Activated naive CD4-positive, alpha-beta T cell (primary cell): ENCODE results near the gene NHP2.
A peak's percentile ranks its signal among the peaks of the same experiment; 100 is the strongest.

Source experiments
- DNase-seq, 4 experiments: peaks; one replicate each; lab custom pipeline; 2025; lab: John Stamatoyannopoulos, UW

NHP2 gene

GRCh38 chr5:178114325-178115135 is 39.2 kb downstream of the NHP2 start:
- DNase-seq = peak in 2 of 4 experiments; percentile 27 to 31

DNA sequence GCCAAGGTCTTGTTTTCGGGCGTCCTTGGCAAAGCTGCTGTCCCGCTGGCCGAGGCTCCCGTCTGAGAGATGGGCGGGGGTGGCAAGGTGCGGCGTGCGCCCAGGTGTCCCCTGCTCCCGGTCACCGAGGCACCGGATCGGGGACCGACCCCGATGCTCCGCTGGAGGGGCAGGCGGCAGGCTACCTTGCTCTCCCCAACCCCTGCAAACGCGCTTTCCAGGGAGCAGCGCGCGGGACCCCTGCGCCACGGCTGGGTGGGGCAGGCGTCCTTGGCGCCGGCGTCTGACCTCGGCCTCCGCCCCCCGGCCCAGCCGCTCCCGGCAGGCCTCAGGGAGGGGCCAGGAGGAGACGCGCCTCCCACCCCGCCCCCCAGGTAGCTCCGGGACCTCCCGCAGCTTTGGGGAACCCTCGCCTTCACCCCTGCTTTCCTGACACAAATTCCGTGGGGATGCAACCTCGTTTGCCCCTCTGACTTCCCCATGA is 39.8 kb downstream of the NHP2 start:
- no peak for DNase-seq

- DNase-seq = peak; percentile 50 to 70 (median 56)
Observed at GRCh38 chr5:178113141-178113787, 40.4 kb downstream of the NHP2 start, which contains the start of gene N4BP3. N4BP3 (plus strand) TSS chr5:178113532; CDS start chr5:178119584, 6,052 bp downstream.

DNA sequence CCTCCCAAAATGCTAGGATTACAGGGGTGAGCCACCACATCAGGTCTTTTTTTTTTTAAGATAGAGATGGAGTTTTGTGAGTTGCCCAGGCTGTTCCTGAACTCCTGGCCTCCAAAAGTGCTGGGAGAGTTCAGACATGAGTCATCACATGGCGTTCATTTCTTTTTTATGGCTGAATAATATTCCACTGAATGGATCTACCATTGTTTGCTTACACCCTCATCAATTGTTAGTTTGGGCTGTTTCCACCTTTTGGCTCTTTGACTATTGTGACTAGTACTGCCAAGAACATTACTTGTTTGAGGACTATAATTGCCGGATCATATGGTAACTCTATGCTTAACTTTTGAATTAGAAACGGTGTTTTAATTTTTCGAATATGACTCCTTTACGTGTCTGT is 41.1 kb downstream of the NHP2 start:
- DNase-seq = no peak

GRCh38 chr5:178111925-178112324 is 41.8 kb downstream of the NHP2 start:
- no peak for DNase-seq

DNA sequence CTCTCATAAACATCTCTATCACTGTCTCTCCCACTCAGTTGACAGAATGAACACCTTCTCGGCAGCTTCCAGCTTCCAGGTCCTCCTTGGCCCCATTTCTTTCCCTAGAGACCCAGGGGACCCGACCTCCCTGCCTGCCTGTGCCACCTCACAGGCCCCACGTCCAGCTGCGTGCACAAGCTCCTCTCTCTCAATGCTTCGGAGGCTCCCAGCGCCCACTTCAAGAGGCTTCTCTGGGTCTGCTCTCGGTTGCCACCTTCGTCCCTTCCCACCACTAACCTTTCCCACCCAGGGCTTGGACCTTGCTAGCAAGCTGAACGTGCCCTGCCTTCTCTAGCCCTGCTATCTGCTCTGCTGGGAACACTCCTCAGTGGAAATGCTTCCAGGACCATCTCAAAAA is 43.2 kb downstream of the NHP2 start:
- DNase-seq = no peak

- DNase-seq = no peak
Observed at GRCh38 chr5:178108966-178109365, 44.7 kb downstream of the NHP2 start.

- no peak for DNase-seq
Observed at GRCh38 chr5:178108446-178108845, 45.2 kb downstream of the NHP2 start.

DNA sequence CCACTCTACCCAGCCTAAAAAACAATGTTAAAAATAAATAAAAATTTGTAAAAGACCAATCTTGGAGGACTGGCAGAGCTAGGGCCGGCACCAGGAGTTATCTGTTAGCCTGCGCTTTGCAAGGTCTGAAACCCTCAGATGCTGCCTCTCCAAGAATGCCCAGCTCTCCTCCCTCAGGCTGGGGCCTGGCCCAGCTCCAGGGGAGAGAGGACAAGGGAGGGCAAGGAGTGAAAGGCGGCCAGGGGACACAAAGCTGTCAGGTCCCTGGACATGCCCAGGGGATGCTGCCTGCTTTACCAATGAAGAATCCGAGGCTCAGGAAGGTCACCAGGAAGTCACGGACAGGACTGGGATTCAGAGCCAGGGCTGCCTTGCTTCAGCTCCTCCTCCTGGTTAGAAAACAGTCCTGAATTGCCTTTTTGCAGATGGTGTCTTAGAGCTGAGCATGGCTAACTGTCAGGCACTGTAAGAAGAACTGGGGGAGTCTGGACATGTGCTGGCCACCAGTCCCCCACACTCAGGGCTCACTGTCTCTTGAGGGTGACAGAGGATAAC is 45.9 kb downstream of the NHP2 start:
- DNase-seq = no peak

DNA sequence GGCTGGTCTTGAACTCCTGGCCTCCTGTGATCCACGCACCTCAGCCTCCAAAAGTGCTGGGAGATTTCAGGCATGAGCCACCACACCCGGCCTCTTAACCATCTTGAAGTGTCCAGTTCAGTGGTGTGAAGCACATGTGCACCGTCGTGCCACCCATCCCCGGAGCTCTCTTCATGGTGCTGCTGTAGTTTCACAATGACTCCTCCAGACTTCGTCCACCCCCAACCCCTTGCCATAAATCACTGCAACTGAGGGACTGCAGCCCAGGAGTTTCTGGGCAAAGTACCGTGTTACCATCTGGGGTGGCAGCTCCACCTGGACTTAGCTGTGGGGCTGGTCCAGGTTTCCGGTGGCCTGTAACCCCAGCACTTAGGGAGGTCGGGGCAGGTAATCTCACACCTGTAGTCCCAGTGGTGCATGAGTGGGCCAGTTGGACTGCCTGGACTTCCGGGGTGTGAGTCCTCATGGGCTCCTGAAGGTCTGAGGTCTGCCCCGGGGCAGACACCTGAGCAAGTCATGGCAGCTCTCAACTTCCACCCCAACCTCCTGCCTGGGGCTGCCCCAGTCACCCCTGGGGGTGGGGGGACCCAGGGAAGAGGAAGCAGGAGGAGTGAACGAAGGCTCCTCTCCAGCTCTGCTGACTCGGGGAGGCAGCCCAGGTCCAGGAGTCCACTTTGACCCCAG is 47.0 kb downstream of the NHP2 start:
- DNase-seq = no peak

GRCh38 chr5:178106086-178106485 is 47.6 kb downstream of the NHP2 start:
- no peak for DNase-seq

DNA sequence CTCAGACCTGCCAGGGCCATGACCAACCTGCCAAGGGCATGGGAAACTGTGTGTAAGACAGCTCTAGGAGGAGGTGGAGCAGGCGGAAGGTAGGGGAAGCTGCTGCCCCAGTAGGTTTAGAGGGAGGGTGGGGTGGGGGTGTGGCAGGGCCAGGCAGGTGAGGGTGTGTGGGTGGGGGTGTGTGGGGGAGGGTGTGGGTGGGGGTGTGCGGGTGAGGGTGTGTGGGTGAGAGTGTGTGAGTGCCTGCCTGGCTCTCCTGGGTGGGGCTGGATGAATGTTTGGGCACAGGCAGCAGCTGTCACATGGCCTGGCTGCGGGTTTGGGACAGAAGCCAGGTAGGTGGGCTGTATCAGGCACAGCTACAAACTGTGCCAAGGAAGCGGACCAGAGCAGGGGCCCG is 49.2 kb downstream of the NHP2 start:
- DNase-seq = no peak

- no peak for DNase-seq
Observed at GRCh38 chr5:178103612-178104011, 50.1 kb downstream of the NHP2 start.
